IMR-90 (cell line): Measurements from ENCODE around the gene WFDC10B. TPM values are rescaled to one million over a fixed set of nuclear protein-coding genes. Genes with fewer than 3 reads are reported as not detected.

ENCODE experiments used
- ATAC-seq: fragments of 200-7000 bp; cut with Tn5 transposase; 2 replicates; pipeline ENCODE4 v1.9.1; 2020; ENCODE audit warnings: low read depth, mild to moderate bottlenecking, moderate library complexity
- Bru-seq: library from RNA; stranded (reverse); fragments of 400-500 nt; gene quantifications from one replicate; lab custom pipeline; 2021; lab: Mats Ljungman, UMichigan
- BruChase-seq, 2 experiments: library from RNA; stranded (reverse); fragments of 400-500 nt; gene quantifications; one replicate each; lab custom pipeline; 2021; lab: Mats Ljungman, UMichigan
- BruUV-seq: library from RNA; stranded (reverse); fragments of 400-500 nt; replicated peaks from 2 replicates; lab custom pipeline; 2021; lab: Mats Ljungman, UMichigan
- CTCF ChIA-PET: fragments of 300-600 bp; formaldehyde crosslinking; extraction: SDS; loops from one replicate; lab custom pipeline; 2021; ENCODE audit warnings: antibody characterized with exemption; lab: Yijun Ruan, JAX
- POLR2A ChIA-PET: fragments of 300-600 bp; sonication (Branson Sonifier 250); formaldehyde crosslinking; loops from one replicate; lab custom pipeline; 2022; ENCODE audit warnings: antibody characterized with exemption; ENCODE audit not compliant: unreplicated experiment; lab: Charles Lee
- DNase-seq: peaks from one replicate; pipeline ENCODE4 v3.0.0; 2013
- H2AFZ ChIP-seq: replicated peaks from 2 replicates; pipeline ENCODE3; 2013; ENCODE audit warnings: low read length, mild to moderate bottlenecking; ENCODE audit not compliant: poor library complexity
- H2AK5ac ChIP-seq: 2 replicates; pipeline ENCODE4 v1.6.1; 2013; ENCODE audit warnings: low read depth, low read length, inconsistent platforms
- H2AK9ac ChIP-seq: replicated peaks from 2 replicates; pipeline ENCODE3; 2013; ENCODE audit warnings: mild to moderate bottlenecking, low read depth, low read length, moderate library complexity; ENCODE audit not compliant: poor library complexity
- H2BK120ac ChIP-seq: 2 replicates; pipeline ENCODE4 v1.6.1; 2013; ENCODE audit warnings: low read depth, low read length, inconsistent platforms
- H2BK15ac ChIP-seq: 3 replicates; pipeline ENCODE4 v1.6.1; 2013; ENCODE audit warnings: low read depth, low read length, inconsistent platforms
- H2BK20ac ChIP-seq: 2 replicates; pipeline ENCODE4 v1.6.1; 2013; ENCODE audit warnings: low read depth, mild to moderate bottlenecking, inconsistent platforms, low read length, moderate library complexity
- H2BK5ac ChIP-seq: 2 replicates; pipeline ENCODE4 v1.6.1; 2013; ENCODE audit warnings: mild to moderate bottlenecking, low read depth, low read length, inconsistent platforms; ENCODE audit not compliant: poor library complexity, severe bottlenecking
- H3K14ac ChIP-seq: replicated peaks from 2 replicates; pipeline ENCODE4 v1.6.1; 2013; ENCODE audit warnings: low read depth, low read length, inconsistent platforms
- H3K18ac ChIP-seq: 2 replicates; pipeline ENCODE4 v1.6.1; 2013; ENCODE audit warnings: low read depth, low read length, control low read depth
- H3K23ac ChIP-seq: 2 replicates; pipeline ENCODE4 v1.6.1; 2013; ENCODE audit warnings: low read depth, low read length, inconsistent platforms
- H3K27ac ChIP-seq: 2 replicates; pipeline ENCODE4 v1.5.1; 2013; ENCODE audit warnings: mild to moderate bottlenecking, control low read depth, low read length; ENCODE audit not compliant: insufficient read depth
- H3K27me3 ChIP-seq: 2 replicates; pipeline ENCODE4 v1.6.1; 2013; ENCODE audit warnings: low read length; ENCODE audit not compliant: control insufficient read depth, insufficient read depth
- H3K36me3 ChIP-seq: 2 replicates; pipeline ENCODE4 v1.6.1; 2013; ENCODE audit warnings: low read length, mixed read lengths; ENCODE audit not compliant: control insufficient read depth, insufficient read depth
- H3K4ac ChIP-seq: 2 replicates; pipeline ENCODE4 v1.6.1; 2013; ENCODE audit warnings: low read depth, low read length, inconsistent platforms
- H3K4me1 ChIP-seq: 2 replicates; pipeline ENCODE4 v1.6.1; 2013; ENCODE audit warnings: low read length, mixed read lengths; ENCODE audit not compliant: control insufficient read depth, insufficient read depth
- H3K4me2 ChIP-seq: 2 replicates; pipeline ENCODE4 v1.6.1; 2013; ENCODE audit warnings: low read depth, mild to moderate bottlenecking, control low read depth, low read length, moderate library complexity
- H3K4me3 ChIP-seq: 2 replicates; pipeline ENCODE4 v1.5.1; 2013; ENCODE audit warnings: low read depth, mild to moderate bottlenecking, control low read depth, low read length, moderate library complexity; ENCODE audit not compliant: insufficient read depth
- H3K56ac ChIP-seq: 2 replicates; pipeline ENCODE4 v1.6.1; 2013; ENCODE audit warnings: low read length, inconsistent platforms; ENCODE audit not compliant: insufficient read depth; ENCODE audit errors: extremely low read depth
- H3K79me1 ChIP-seq, 2 experiments: 2 replicates each; pipeline ENCODE4 v1.6.1; 2013; ENCODE audit warnings: low read length in 2 of 2, inconsistent platforms in 1 of 2, low read depth in 1 of 2
- H3K9ac ChIP-seq: 2 replicates; pipeline ENCODE4 v1.6.1; 2013; ENCODE audit warnings: low read depth, low read length, control low read depth
- H3K9me1 ChIP-seq: 2 replicates; pipeline ENCODE4 v1.6.1; 2013; ENCODE audit warnings: low read length, inconsistent platforms; ENCODE audit not compliant: insufficient read depth
- H3K9me3 ChIP-seq: 2 replicates; pipeline ENCODE4 v1.6.1; 2013; ENCODE audit warnings: low read length; ENCODE audit not compliant: control insufficient read depth, insufficient read depth
- H4K20me1 ChIP-seq: 2 replicates; pipeline ENCODE4 v1.6.1; 2013; ENCODE audit warnings: low read length, inconsistent platforms; ENCODE audit not compliant: insufficient read depth
- H4K5ac ChIP-seq: 2 replicates; pipeline ENCODE4 v1.6.1; 2013; ENCODE audit warnings: mild to moderate bottlenecking, low read depth, low read length, control low read depth
- H4K8ac ChIP-seq, 2 experiments: 2 replicates each; pipeline ENCODE4 v1.6.1; 2013; ENCODE audit warnings: low read depth in 2 of 2, low read length in 2 of 2, control low read depth in 1 of 2, inconsistent platforms in 1 of 2
- H4K91ac ChIP-seq: 2 replicates; pipeline ENCODE4 v1.6.1; 2013; ENCODE audit warnings: low read depth, low read length, inconsistent platforms; ENCODE audit not compliant: insufficient read depth
- BHLHE40 ChIP-seq: fragments of 150-350 bp; IDR thresholded peaks from 2 replicates; pipeline ENCODE4 v1.6.1; 2016; ENCODE audit warnings: mild to moderate bottlenecking, low read depth, low read length
- CEBPB ChIP-seq: IDR thresholded peaks from 2 replicates; pipeline ENCODE4 v1.6.1; 2012; ENCODE audit warnings: low read depth, low read length, improper control_type of control experiment
- CTCF ChIP-seq: conservative IDR thresholded peaks from 2 replicates; pipeline ENCODE4 v1.5.1; 2012; ENCODE audit warnings: mild to moderate bottlenecking, low read depth, low read length, improper control_type of control experiment
- FOS ChIP-seq: fragments of 150-350 bp; IDR thresholded peaks from 2 replicates; pipeline ENCODE4 v1.6.1; 2016; ENCODE audit warnings: low read depth, low read length
- MAFK ChIP-seq: IDR thresholded peaks from 2 replicates; pipeline ENCODE4 v1.6.1; 2012; ENCODE audit warnings: low read depth, low read length, improper control_type of control experiment
- NFE2L2 ChIP-seq: fragments of 150-350 bp; IDR thresholded peaks from 2 replicates; pipeline ENCODE4 v1.6.1; 2016; ENCODE audit warnings: low read depth, mild to moderate bottlenecking, low read length
- POLR2A ChIP-seq: IDR thresholded peaks from 2 replicates; pipeline ENCODE4 v1.6.1; 2012; ENCODE audit warnings: mild to moderate bottlenecking, low read depth, low read length
- RAD21 ChIP-seq: IDR thresholded peaks from 2 replicates; pipeline ENCODE4 v1.6.1; 2012; ENCODE audit warnings: low read length, improper control_type of control experiment
- RCOR1 ChIP-seq: IDR thresholded peaks from 2 replicates; pipeline ENCODE4 v1.6.1; 2012; ENCODE audit warnings: mild to moderate bottlenecking, low read length, improper control_type of control experiment; ENCODE audit not compliant: insufficient replicate concordance
- RFX5 ChIP-seq: IDR thresholded peaks from 2 replicates; pipeline ENCODE4 v1.8.0; 2012; ENCODE audit warnings: low read depth, mild to moderate bottlenecking, low read length, moderate library complexity
- SMC3 ChIP-seq: fragments of 150-350 bp; IDR thresholded peaks from 2 replicates; pipeline ENCODE4 v1.6.1; 2016; ENCODE audit warnings: low read depth, mild to moderate bottlenecking, antibody characterized with exemption, low read length, moderate library complexity
- USF2 ChIP-seq: fragments of 150-350 bp; IDR thresholded peaks from 2 replicates; pipeline ENCODE4 v1.6.1; 2017; ENCODE audit warnings: mild to moderate bottlenecking, antibody characterized with exemption, low read length, low read depth
- WGBS, 2 experiments: methylation state at CpG; one replicate each; pipeline versions ENCODE4 v1.1.5 to v1.1.7; 2013; ENCODE audit warnings: missing lambda C conversion rate in 2 of 2; ENCODE audit not compliant: insufficient read length in 1 of 2; ENCODE audit errors: extremely low coverage in 2 of 2; 5-methylcytosine and 5-hydroxymethylcytosine counted together
- dilution Hi-C: fragments of 300-500 bp; cut with HindIII; formaldehyde crosslinking; loops from one replicate; pipeline ENCODE4 v1.14.3; 2018; ENCODE audit warnings: low sequenced_read_pairs; ENCODE audit not compliant: unreplicated experiment
- in situ Hi-C: fragments of 300-500 bp; cut with MboI; formaldehyde crosslinking; loops from 3 replicates; pipeline ENCODE4 v1.14.3; 2019; ENCODE audit warnings: low sequenced_read_pairs, inconsistent platforms, mixed read lengths
- intact Hi-C: fragments of 100-400 bp; cut with micrococcal nuclease; formaldehyde crosslinking; loops from 2 replicates; pipeline ENCODE4 v1.10.0; 2022
- long read RNA-seq: library from polyadenylated mRNA; unstranded; transcript quantifications from one replicate; pipeline ENCODE4 v2.0.0, GENCODE V29; 2021; ENCODE audit not compliant: unreplicated experiment
- polyA plus RNA-seq, 3 experiments: library from polyadenylated mRNA; depleted of rRNA; stranded (reverse); fragments of >200 nt; gene quantifications; 2 replicates each; pipeline ENCODE4 v1.2.3, GENCODE V29; 2012; ENCODE audit warnings: low replicate concordance in 1 of 3
- total RNA-seq: library from RNA; depleted of rRNA; stranded (reverse); fragments of >200 nt; gene quantifications from 2 replicates; pipeline ENCODE4 v1.2.3, GENCODE V29; 2012; rRNA removed
- TF ChIP-seq, protein P1 (sequence below): fragments of 150-350 bp; IDR thresholded peaks from 2 replicates; pipeline ENCODE4 v1.6.1; 2016; ENCODE audit warnings: low read depth, mild to moderate bottlenecking, low read length, moderate library complexity, borderline replicate concordance

Gene WFDC10B
- total RNA-seq (not detected in 2 replicates), polyA plus RNA-seq (2012; rRNA removed) (not detected in 2 replicates), Bru-seq, nascent RNA (percentile 43 among the genes with signal in this experiment), BruChase-seq, experiment 1, labeled RNA remaining after a 6-hour chase (percentile 64 among the genes with signal in this experiment), BruChase-seq, experiment 2, labeled RNA remaining after a 2-hour chase (percentile 65 among the genes with signal in this experiment)
- 0.12 TPM in 1 of 2 replicates, not detected in the other for polyA plus RNA-seq (2012; cell fraction: cytosol; rRNA removed)
- polyA plus RNA-seq (2012; cell fraction: nucleus; rRNA removed; ENCODE audit: low replicate concordance): 0.46 and 0.49 TPM in 2 replicates
- long read RNA-seq: 0 reads

DNA sequence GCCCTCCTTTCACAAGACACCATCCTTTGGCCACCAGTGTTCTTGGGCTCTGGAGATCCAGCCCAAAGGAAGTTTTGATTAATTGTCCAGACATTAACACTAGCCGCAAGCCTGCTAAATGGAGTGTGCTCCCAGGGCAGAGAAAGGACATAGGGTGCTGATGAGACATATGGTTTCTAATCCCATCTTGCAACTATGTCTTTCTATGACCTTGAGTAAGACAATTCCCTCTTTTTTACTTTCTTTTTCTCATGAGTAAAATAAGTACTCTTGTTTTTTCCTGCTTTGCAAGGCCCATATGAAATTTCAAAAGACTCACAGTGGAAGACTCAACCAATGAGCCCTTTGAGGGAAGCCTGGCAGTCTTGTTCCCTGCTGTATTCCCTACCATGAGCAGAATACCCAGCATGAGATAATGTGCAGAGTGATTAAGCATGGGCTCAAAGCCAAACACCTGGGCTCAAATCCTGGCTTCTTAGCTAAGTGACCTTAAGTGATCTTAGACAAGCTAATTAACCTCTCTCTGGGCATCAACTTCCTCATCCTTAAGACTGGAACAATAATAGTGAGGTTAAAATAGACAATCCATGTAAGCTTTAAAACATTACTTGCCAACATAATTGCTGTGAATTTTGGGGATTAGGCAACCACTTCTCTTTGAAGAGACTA, at the start of gene WFDC10B:
Gene WFDC10B, minus strand, starts transcription at position 51 of the 669 bp plus-strand sequence. CDS start 19,027 bp downstream, outside the sequence.
- WGBS, 2 experiments: no CpG with 5 or more reads among the region's 1 CpG

More for the DNA sequence above, at the start of gene WFDC10B:
- TF ChIP-seq FOS (no peak), NFE2L2 (no peak), CEBPB (no peak), RAD21 (no peak), POLR2A (no peak), MAFK (no peak), SMC3 (no peak), CTCF (no peak), BHLHE40 (no peak), RCOR1 (no peak), RFX5 (no peak), USF2 (no peak)
- TF ChIP-seq, protein P1, sequence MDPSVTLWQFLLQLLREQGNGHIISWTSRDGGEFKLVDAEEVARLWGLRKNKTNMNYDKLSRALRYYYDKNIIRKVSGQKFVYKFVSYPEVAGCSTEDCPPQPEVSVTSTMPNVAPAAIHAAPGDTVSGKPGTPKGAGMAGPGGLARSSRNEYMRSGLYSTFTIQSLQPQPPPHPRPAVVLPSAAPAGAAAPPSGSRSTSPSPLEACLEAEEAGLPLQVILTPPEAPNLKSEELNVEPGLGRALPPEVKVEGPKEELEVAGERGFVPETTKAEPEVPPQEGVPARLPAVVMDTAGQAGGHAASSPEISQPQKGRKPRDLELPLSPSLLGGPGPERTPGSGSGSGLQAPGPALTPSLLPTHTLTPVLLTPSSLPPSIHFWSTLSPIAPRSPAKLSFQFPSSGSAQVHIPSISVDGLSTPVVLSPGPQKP: no peak
- Histone ChIP-seq H4K8ac (no peak within 1 kb of the TSS), H2BK5ac (no peak within 1 kb of the TSS), H3K79me1 (no peaks in the 10 kb centered on the region), H4K5ac (no peak within 1 kb of the TSS), H3K27ac (no peak within 1 kb of the TSS), H4K20me1 (no peaks in the 10 kb centered on the region), H4K91ac (no peak within 1 kb of the TSS), H3K9ac (no peak within 1 kb of the TSS), H3K18ac (no peak within 1 kb of the TSS), H3K56ac (no peak within 1 kb of the TSS), H3K14ac (no peak within 1 kb of the TSS), H3K23ac (no peak within 1 kb of the TSS), H3K9me1 (no peaks in the 10 kb centered on the region), H3K36me3 (no peaks in the 10 kb centered on the region), H3K9me3 (no peaks in the 10 kb centered on the region), H2BK20ac (no peak within 1 kb of the TSS), H3K27me3 (no peaks in the 10 kb centered on the region), H2AK9ac (no peak within 1 kb of the TSS), H2AFZ (no peak within 1 kb of the TSS), H3K4me1 (no peaks in the 10 kb centered on the region), H2BK15ac (no peak within 1 kb of the TSS), H2BK120ac (no peak within 1 kb of the TSS), H3K4ac (no peak within 1 kb of the TSS), H3K4me3 (no peak within 1 kb of the TSS), H3K4me2 (no peak within 1 kb of the TSS), H2AK5ac (no peak within 1 kb of the TSS)
- BruUV-seq: no TSS peak
- intact Hi-C loops: no loop called here
- ATAC-seq: no peak
- in situ Hi-C loops: no loop called here
- dilution Hi-C loops: no loop called here
- no peak for DNase-seq
- ChIA-PET POLR2A (no interaction called here), CTCF (interaction anchor here (0.6 kb wide), 1 partner anchor 34 kb away, joined by 4 read pairs; no protein-coding TSS in a partner anchor)
